KG1 (cell line): ENCODE results near the gene CLNK.

Source experiments
- DNase-seq: peaks from one replicate; lab custom pipeline; 2025; lab: John Stamatoyannopoulos, UW

CLNK gene

GRCh38 chr4:10457255-10457801, 227.2 kb downstream of the CLNK start, which contains the start of gene ZNF518B:
Gene ZNF518B, minus strand, starts transcription at chr4:10457426. Its CDS starts 11,098 bp downstream, at chr4:10446328.
- DNase-seq, result no peak

GRCh38 chr4:10456595-10457254, 227.8 kb downstream of the CLNK start:
- no peak for DNase-seq

GRCh38 chr4:10456260-10456594, 228.3 kb downstream of the CLNK start:
- DNase-seq, result no peak

GRCh38 chr4:10455133-10455532, 229.4 kb downstream of the CLNK start:
- no peak for DNase-seq

GRCh38 chr4:10454726-10455125, 229.8 kb downstream of the CLNK start:
- no peak for DNase-seq

- no peak for DNase-seq
Observed at GRCh38 chr4:10454121-10454520, 230.4 kb downstream of the CLNK start.

- no peak for DNase-seq
Observed at GRCh38 chr4:10448991-10449390, 235.6 kb downstream of the CLNK start.

GRCh38 chr4:10442976-10443375, 241.6 kb downstream of the CLNK start:
- DNase-seq, result no peak

GRCh38 chr4:10441512-10441911, 243.1 kb downstream of the CLNK start:
- no peak for DNase-seq

GRCh38 chr4:10438924-10439323, 245.6 kb downstream of the CLNK start:
- no peak for DNase-seq

GRCh38 chr4:10437735-10438134, 246.8 kb downstream of the CLNK start:
- DNase-seq, result no peak
